K562 (cell line): ENCODE results near the gene TUBB4B. TPM values are rescaled to one million over a fixed set of nuclear protein-coding genes. Genes with fewer than 3 reads are reported as not detected.
A peak's percentile ranks its signal among the peaks of the same experiment; 100 is the strongest.

Experiments used
- ATF7 ChIP-seq: fragments of 450-650 bp; IDR thresholded peaks from 2 replicates; pipeline ENCODE4 v1.7.1; 2014; ENCODE audit warnings: mild to moderate bottlenecking, moderate library complexity
- CBX1 ChIP-seq: sonication (generic); IDR thresholded peaks from 2 replicates; pipeline ENCODE4 v1.6.1; 2016; ENCODE audit warnings: antibody characterized with exemption, low read depth, mild to moderate bottlenecking
- CHD1 ChIP-seq: fragments of 200-600 bp; sonication (generic); IDR thresholded peaks from one replicate; pipeline ENCODE4 v1.6.1; 2012; ENCODE audit warnings: mild to moderate bottlenecking, moderate library complexity, low read length, inconsistent platforms
- CHD4 ChIP-seq: fragments of 200-600 bp; sonication (generic); IDR thresholded peaks from 3 replicates; pipeline ENCODE4 v1.6.1; 2012; ENCODE audit warnings: low read depth, mild to moderate bottlenecking, mixed read lengths, low read length, inconsistent platforms; ENCODE audit not compliant: insufficient read depth, insufficient replicate concordance, poor library complexity, severe bottlenecking
- DNMT1 ChIP-seq: fragments of 450-650 bp; IDR thresholded peaks from 2 replicates; pipeline ENCODE4 v1.6.1; 2016; ENCODE audit warnings: antibody characterized with exemption, mild to moderate bottlenecking
- EP300 ChIP-seq: IDR thresholded peaks from 2 replicates; pipeline ENCODE4 v1.6.1; 2012; ENCODE audit warnings: low read length, improper control_type of control experiment
- EP400 ChIP-seq: fragments of 450-650 bp; IDR thresholded peaks from 2 replicates; pipeline ENCODE4 v1.6.1; 2017; ENCODE audit warnings: antibody characterized with exemption, mild to moderate bottlenecking, moderate library complexity
- FOXA3 ChIP-seq, 2 experiments: fragments of 450-650 bp in 1 of 2; sonication (generic) in 1 of 2; formaldehyde crosslinking; IDR thresholded peaks in 1 of 2; conservative IDR thresholded peaks in 1 of 2; 2 replicates each; pipeline versions ENCODE4 v1.4.0 to v1.8.0; 2020 to 2022; ENCODE audit warnings: mild to moderate bottlenecking in 2 of 2, missing genetic modification reagents in 1 of 2
- GTF2E2 ChIP-seq: fragments of 200-800 bp; sonication (Bioruptor generic); IDR thresholded peaks from 2 replicates; pipeline ENCODE4 v1.6.1; 2016; ENCODE audit warnings: missing genetic modification characterization, missing compliant biosample characterization
- MYC ChIP-seq, 2 experiments: fragments of 250-450 bp in 1 of 2; sonication (Bioruptor Pico) in 1 of 2; IDR thresholded peaks; 2 replicates each; pipeline versions ENCODE4 v1.5.1 to v1.6.1; 2012 to 2021; ENCODE audit warnings: low read depth in 2 of 2, borderline replicate concordance in 1 of 2, improper control_type of control experiment in 1 of 2, low read length in 1 of 2, mild to moderate bottlenecking in 1 of 2, moderate library complexity in 1 of 2
- RCOR1 ChIP-seq, 2 experiments: IDR thresholded peaks; 2 replicates each; pipeline ENCODE4 v1.6.1; 2012; ENCODE audit warnings: low read depth in 2 of 2, low read length in 2 of 2, borderline replicate concordance in 1 of 2, improper control_type of control experiment in 1 of 2
- SIRT6 ChIP-seq: IDR thresholded peaks from one replicate; pipeline ENCODE4 v1.6.1; 2012; ENCODE audit warnings: low read depth, mild to moderate bottlenecking, control low read depth, inconsistent platforms, low read length, moderate library complexity
- ZBTB7A ChIP-seq: IDR thresholded peaks from 2 replicates; pipeline ENCODE4 v1.6.1; 2011; ENCODE audit warnings: low read depth, mild to moderate bottlenecking, low read length, moderate library complexity, borderline replicate concordance; ENCODE audit not compliant: control insufficient read depth
- polyA plus RNA-seq, 8 experiments: library from polyadenylated mRNA; depleted of rRNA in 4 of 8; stranded (reverse) in 5 of 8; unstranded in 3 of 8; fragments of >200 nt; fragmentation: Nextera tagmentation in 2 of 8; fragmentation: Illumina TruSeq in 1 of 8; extraction: Ambion mirVana in 2 of 8; extraction: Trizol in 1 of 8; gene quantifications; 2 replicates each; pipeline versions ENCODE4 v1.2.1 to v1.2.3, GENCODE V29; 2011 to 2014; ENCODE audit warnings: inconsistent platforms in 1 of 8, missing spikeins in 1 of 8
- total RNA-seq, 7 experiments: library from RNA; depleted of rRNA in 6 of 7; stranded (reverse); fragments of >200 nt in 6 of 7; fragmentation: Illumina TruSeq in 2 of 7; extraction: Trizol in 2 of 7; gene quantifications; 2 replicates each; pipeline versions ENCODE4 v1.2.1 to v1.2.3, GENCODE V29; 2011 to 2021; ENCODE audit warnings: low replicate concordance in 1 of 7
- TF ChIP-seq, protein P1 (sequence below), 2 experiments: fragments of 450-650 bp; formaldehyde crosslinking in 1 of 2; IDR thresholded peaks; 2 replicates each; pipeline versions ENCODE4 v1.4.0 to v1.6.1; 2014 to 2020; ENCODE audit warnings: mild to moderate bottlenecking in 2 of 2, borderline replicate concordance in 1 of 2, low read depth in 1 of 2
- TF ChIP-seq, protein P2 (sequence below): fragments of 250-450 bp; sonication (Bioruptor Pico); IDR thresholded peaks from 2 replicates; pipeline ENCODE4 v1.4.0; 2020

The TUBB4B gene
- total and polyA plus RNA-seq, 9 of the 15 experiments (the other 6 are each of a cell fraction or from before 2014, with no cell fraction given): 24.1 to 443 (median 268) TPM

DNA sequence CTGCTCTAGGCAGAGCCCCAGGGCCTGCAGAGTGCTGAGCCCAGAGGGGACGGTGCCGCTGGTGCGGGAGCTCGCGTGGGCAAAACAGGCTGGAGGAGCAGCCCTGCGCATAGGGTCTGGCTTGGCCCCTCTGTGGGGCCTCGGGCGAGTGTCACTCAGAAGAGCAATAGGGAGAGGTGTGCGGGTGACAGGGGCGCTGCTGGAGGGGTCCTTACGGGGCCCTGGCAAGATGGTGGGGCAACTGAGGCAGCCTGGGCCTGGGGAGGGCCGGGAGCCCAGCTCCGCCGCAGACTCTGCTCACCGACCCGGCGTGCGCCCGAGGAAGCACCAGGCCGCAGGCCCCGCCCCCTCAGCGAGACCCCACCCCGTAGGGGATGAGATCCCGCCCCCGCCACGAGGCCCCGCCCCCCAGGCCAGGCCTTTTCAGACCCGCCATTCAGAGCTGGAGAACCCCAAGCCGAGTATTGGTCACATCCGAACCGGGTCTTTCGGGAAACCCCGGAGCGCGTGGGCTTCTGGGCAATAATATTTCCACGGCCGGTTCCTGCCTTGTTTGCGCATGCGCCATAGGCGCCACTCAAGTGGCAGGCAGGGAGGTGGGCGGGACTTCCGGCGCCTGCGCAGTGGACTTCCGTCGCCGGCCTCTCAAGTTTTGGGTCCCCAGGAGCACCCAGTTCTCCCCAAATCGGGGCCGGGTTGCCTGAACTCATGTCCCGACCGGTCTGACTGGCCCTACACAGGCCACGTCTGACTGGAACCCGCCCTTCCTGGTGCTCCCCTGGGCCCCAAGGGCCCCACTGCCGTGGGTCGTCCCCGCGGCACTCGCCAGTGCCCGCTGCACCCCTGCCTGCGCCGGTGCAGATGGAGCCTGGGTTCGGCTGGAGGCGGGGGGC lies 17.8 kb upstream of the TUBB4B start (continued):
- TF ChIP-seq ZBTB7A (peak; percentile 50), ATF7 (peak; percentile 56; the same call in 1 of the 2 replicates), DNMT1 (no peak), EP400 (peak; percentile 67; the same call in 1 of the 2 replicates), FOXA3 (CRISPR knock-in tag; conservative IDR thresholded peaks at IDR 0.05 in 1 of 2, IDR thresholded peaks at IDR 0.05 in 1 of 2) (peak in 1 of 2 experiments; percentile 50; a peak in 1 of 4 replicates), CHD1 (peak; percentile 64), RCOR1 (IDR thresholded peaks at IDR 0.05; ENCODE audit: borderline replicate concordance in 1 of 2, low read depth in 2 of 2, low read length in 2 of 2) (peak in 1 of 2 experiments; percentile 3; a peak in 1 of 4 replicates), SIRT6 (no peak), CBX1 (no peak), MYC (IDR thresholded peaks at IDR 0.05; ENCODE audit: low read depth, low read length) (peak; percentile 81), MYC (CRISPR knock-in tag; IDR thresholded peaks at IDR 0.05; ENCODE audit: borderline replicate concordance, low read depth) (peak; percentile 37; the same call in 1 of the 2 replicates), CHD4 (no peak), EP300 (no peak; the same call in 1 of the 2 replicates), GTF2E2 (tag) (peak; percentile 75; the same call in 1 of the 2 replicates)
- TF ChIP-seq, protein P1, sequence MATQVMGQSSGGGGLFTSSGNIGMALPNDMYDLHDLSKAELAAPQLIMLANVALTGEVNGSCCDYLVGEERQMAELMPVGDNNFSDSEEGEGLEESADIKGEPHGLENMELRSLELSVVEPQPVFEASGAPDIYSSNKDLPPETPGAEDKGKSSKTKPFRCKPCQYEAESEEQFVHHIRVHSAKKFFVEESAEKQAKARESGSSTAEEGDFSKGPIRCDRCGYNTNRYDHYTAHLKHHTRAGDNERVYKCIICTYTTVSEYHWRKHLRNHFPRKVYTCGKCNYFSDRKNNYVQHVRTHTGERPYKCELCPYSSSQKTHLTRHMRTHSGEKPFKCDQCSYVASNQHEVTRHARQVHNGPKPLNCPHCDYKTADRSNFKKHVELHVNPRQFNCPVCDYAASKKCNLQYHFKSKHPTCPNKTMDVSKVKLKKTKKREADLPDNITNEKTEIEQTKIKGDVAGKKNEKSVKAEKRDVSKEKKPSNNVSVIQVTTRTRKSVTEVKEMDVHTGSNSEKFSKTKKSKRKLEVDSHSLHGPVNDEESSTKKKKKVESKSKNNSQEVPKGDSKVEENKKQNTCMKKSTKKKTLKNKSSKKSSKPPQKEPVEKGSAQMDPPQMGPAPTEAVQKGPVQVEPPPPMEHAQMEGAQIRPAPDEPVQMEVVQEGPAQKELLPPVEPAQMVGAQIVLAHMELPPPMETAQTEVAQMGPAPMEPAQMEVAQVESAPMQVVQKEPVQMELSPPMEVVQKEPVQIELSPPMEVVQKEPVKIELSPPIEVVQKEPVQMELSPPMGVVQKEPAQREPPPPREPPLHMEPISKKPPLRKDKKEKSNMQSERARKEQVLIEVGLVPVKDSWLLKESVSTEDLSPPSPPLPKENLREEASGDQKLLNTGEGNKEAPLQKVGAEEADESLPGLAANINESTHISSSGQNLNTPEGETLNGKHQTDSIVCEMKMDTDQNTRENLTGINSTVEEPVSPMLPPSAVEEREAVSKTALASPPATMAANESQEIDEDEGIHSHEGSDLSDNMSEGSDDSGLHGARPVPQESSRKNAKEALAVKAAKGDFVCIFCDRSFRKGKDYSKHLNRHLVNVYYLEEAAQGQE (IDR thresholded peaks at IDR 0.05; ENCODE audit: borderline replicate concordance): no peak
- TF ChIP-seq, protein P1 (CRISPR knock-in tag; IDR thresholded peaks at IDR 0.05; ENCODE audit: low read depth): peak; percentile 68; the same call in 1 of the 2 replicates
- TF ChIP-seq, protein P2, sequence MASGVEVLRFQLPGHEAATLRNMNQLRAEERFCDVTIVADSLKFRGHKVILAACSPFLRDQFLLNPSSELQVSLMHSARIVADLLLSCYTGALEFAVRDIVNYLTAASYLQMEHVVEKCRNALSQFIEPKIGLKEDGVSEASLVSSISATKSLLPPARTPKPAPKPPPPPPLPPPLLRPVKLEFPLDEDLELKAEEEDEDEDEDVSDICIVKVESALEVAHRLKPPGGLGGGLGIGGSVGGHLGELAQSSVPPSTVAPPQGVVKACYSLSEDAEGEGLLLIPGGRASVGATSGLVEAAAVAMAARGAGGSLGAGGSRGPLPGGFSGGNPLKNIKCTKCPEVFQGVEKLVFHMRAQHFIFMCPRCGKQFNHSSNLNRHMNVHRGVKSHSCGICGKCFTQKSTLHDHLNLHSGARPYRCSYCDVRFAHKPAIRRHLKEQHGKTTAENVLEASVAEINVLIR: no peak
